Measurements from ENCODE around the gene ALDH1B1. TPM values are rescaled to one million over a fixed set of nuclear protein-coding genes. Genes with fewer than 3 reads are reported as not detected.

ALDH1B1 gene
- total and polyA plus RNA-seq, 9 of the 15 experiments (the other 6 are each of a cell fraction or from before 2014, with no cell fraction given) = 8.6 to 46.5 (median 30.8) TPM

DNA sequence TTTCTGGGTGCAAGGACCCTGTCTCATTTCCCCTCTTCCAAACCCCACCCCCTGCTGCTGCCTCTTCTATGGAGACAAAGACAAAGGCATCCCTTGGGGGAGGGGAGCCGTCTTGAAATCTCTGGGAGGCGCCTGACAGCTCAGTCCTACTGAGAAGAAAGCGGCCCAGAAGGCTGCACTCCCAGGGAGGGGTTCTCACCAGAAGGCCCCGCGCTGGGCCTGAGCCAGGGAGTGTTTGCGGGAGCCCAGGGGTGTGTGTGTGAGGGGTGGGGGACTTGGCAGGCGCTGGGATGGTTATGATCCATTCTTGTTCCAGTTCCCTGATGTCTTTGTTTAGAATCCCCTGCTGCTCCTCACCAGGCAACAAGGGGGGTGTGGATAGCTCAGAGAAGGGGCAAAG is 45.7 kb upstream of the ALDH1B1 start (continued):
- TF ChIP-seq KDM4B (IDR thresholded peaks at IDR 0.05; ENCODE audit: borderline replicate concordance in 2 of 2, low read depth in 1 of 2) (no peak), NCOA2 (IDR thresholded peaks at IDR 0.05; ENCODE audit: partially characterized antibody in 2 of 2) (no peak), ZFPM2 (CRISPR knock-in tag; IDR thresholded peaks at IDR 0.05) (no peak), NCOA1 (IDR thresholded peaks at IDR 0.05; ENCODE audit: low read depth) (no peak), NR2C1 (IDR thresholded peaks at IDR 0.05) (no peak), NR2C1 (tag; IDR thresholded peaks at IDR 0.05) (no peak)
- TF ChIP-seq, protein P1, sequence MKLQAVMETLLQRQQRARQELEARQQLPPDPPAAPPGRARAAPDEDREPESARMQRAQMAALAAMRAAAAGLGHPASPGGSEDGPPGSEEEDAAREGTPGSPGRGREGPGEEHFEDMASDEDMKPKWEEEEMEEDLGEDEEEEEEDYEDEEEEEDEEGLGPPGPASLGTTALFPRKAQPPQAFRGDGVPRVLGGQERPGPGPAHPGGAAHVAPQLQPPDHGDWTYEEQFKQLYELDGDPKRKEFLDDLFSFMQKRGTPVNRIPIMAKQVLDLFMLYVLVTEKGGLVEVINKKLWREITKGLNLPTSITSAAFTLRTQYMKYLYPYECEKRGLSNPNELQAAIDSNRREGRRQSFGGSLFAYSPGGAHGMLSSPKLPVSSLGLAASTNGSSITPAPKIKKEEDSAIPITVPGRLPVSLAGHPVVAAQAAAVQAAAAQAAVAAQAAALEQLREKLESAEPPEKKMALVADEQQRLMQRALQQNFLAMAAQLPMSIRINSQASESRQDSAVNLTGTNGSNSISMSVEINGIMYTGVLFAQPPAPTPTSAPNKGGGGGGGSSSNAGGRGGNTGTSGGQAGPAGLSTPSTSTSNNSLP (IDR thresholded peaks at IDR 0.05; ENCODE audit: borderline replicate concordance, low read depth, low read length) = no peak
- TF ChIP-seq, protein P2, sequence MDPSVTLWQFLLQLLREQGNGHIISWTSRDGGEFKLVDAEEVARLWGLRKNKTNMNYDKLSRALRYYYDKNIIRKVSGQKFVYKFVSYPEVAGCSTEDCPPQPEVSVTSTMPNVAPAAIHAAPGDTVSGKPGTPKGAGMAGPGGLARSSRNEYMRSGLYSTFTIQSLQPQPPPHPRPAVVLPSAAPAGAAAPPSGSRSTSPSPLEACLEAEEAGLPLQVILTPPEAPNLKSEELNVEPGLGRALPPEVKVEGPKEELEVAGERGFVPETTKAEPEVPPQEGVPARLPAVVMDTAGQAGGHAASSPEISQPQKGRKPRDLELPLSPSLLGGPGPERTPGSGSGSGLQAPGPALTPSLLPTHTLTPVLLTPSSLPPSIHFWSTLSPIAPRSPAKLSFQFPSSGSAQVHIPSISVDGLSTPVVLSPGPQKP (CRISPR knock-in tag; IDR thresholded peaks at IDR 0.05) = no peak

DNA sequence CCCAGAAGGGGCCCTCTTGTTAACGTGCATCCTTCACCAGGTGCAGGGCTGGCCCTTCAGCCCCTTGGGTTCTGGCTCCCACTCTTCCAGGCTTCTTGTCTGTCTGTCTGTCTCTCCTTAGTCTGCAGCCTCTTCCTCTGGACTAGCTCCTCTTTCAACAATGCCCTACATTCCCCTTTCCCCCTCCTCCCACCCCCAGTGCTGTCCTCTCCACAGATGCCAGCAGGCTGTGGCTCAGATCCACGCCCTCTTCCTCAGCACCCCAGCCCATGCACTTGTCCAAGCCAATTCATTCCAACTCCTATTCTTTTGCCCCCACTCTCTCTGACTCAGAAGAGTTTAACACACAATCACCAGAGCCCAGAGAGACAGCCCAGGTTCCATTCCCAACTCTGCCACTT is 45.2 kb upstream of the ALDH1B1 start:
- H4K20me1 ChIP-seq (replicated peaks; ENCODE audit: control insufficient read depth, insufficient read depth, low read length) = no peaks in the 10 kb centered on the region
- FAIRE-seq = no peak
- no peak overlapping the region for H2AFZ ChIP-seq (ENCODE audit: low read depth, low read length)
- H3K79me2 ChIP-seq (ENCODE audit: control insufficient read depth, insufficient read depth, low read length) = no peaks in the 10 kb centered on the region
- CTCF ChIA-PET (ENCODE audit: low intra/inter-chr PET ratio) = no interaction called here
- ATAC-seq = no peak
- H3K27me3 ChIP-seq (ENCODE audit: control insufficient read depth in 2 of 2, insufficient read depth in 2 of 2, low read length in 2 of 2) = peaks cover 0 to 34% of the 10 kb centered on the region in 2 experiments; a peak in 3 of 5 replicates
- intact Hi-C loops (cut with micrococcal nuclease) (no loop called here), in situ Hi-C loops (cut with MboI) (no loop called here)
- H3K9ac ChIP-seq (ENCODE audit: insufficient read depth in 1 of 2, low read depth in 2 of 2, low read length in 2 of 2) = no peak overlapping the region
- H3K4me2 ChIP-seq (ENCODE audit: insufficient read depth, low read length) = no peak overlapping the region
- no peak overlapping the region for H3K27ac ChIP-seq (ENCODE audit: extremely low read depth, low read depth, low read length)
- no peak overlapping the region for H3K4me3 ChIP-seq
- BruUV-seq (replicated peaks) = no TSS peak
- no peak for DNase-seq (ENCODE audit: extremely low read depth in 1 of 4, low spot score in 3 of 4)
- 0% methylated on average over 2 of the region's 2 CpGs for WGBS (ENCODE audit: insufficient coverage, low coverage, missing lambda C conversion rate)
- H3K4me1 ChIP-seq (replicated peaks in 1 of 2; ENCODE audit: control insufficient read depth in 2 of 2, insufficient read depth in 2 of 2, low read length in 2 of 2) = no peaks in the 10 kb centered on the region
- H3K36me3 ChIP-seq (ENCODE audit: control insufficient read depth, insufficient read depth, low read length) = no peaks in the 10 kb centered on the region
- no peaks in the 10 kb centered on the region for H3K9me3 ChIP-seq (replicated peaks; ENCODE audit: control insufficient read depth, insufficient read depth, low read depth, low read length)
- H3K9me1 ChIP-seq (ENCODE audit: control insufficient read depth, insufficient read depth, low read length) = no peaks in the 10 kb centered on the region
- POLR2A ChIA-PET = no interaction called here
- TF ChIP-seq, protein P3, sequence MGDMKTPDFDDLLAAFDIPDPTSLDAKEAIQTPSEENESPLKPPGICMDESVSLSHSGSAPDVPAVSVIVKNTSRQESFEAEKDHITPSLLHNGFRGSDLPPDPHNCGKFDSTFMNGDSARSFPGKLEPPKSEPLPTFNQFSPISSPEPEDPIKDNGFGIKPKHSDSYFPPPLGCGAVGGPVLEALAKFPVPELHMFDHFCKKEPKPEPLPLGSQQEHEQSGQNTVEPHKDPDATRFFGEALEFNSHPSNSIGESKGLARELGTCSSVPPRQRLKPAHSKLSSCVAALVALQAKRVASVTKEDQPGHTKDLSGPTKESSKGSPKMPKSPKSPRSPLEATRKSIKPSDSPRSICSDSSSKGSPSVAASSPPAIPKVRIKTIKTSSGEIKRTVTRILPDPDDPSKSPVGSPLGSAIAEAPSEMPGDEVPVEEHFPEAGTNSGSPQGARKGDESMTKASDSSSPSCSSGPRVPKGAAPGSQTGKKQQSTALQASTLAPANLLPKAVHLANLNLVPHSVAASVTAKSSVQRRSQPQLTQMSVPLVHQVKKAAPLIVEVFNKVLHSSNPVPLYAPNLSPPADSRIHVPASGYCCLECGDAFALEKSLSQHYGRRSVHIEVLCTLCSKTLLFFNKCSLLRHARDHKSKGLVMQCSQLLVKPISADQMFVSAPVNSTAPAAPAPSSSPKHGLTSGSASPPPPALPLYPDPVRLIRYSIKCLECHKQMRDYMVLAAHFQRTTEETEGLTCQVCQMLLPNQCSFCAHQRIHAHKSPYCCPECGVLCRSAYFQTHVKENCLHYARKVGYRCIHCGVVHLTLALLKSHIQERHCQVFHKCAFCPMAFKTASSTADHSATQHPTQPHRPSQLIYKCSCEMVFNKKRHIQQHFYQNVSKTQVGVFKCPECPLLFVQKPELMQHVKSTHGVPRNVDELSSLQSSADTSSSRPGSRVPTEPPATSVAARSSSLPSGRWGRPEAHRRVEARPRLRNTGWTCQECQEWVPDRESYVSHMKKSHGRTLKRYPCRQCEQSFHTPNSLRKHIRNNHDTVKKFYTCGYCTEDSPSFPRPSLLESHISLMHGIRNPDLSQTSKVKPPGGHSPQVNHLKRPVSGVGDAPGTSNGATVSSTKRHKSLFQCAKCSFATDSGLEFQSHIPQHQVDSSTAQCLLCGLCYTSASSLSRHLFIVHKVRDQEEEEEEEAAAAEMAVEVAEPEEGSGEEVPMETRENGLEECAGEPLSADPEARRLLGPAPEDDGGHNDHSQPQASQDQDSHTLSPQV (IDR thresholded peaks at IDR 0.05) = no peak
- no peak for TF ChIP-seq ZNF766 (CRISPR knock-in tag; conservative IDR thresholded peaks at IDR 0.05)
- no peak for TF ChIP-seq RBFOX2 (IDR thresholded peaks at IDR 0.05; ENCODE audit: low read depth, low read length)
- no peak for TF ChIP-seq PCBP1 (IDR thresholded peaks at IDR 0.05; ENCODE audit: low read depth, low read length, poor library complexity, severe bottlenecking)
- TF ChIP-seq RFX1 (IDR thresholded peaks at IDR 0.05) = no peak
- no peak for TF ChIP-seq THRAP3 (IDR thresholded peaks at IDR 0.05; ENCODE audit: borderline replicate concordance)
- no peak for TF ChIP-seq TEAD1 (CRISPR knock-in tag; IDR thresholded peaks at IDR 0.05)
- TF ChIP-seq XRCC5 (IDR thresholded peaks at IDR 0.05; ENCODE audit: low read depth, low read length) = no peak
